ENCODE results near the gene FCRL6.

Gene FCRL6

DNA sequence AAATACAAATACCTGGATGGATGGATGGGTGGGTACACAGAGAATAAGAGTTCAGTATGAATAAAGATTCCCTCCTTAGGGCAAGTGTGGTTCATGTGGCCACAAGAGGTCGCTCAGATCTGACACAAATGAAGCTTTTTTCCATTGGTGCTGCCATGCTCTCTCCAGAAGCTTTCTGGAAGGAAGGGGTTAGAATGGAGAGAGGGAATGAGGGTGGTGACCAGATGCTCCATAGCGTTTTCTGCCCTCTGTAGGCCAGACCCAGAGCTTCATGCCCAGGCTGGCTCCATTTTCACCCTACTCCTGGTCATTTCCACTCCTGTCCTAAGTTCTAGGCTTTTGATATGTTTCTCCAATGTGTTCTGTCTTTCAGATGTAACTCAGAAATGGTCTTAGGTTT lies 3.3 kb upstream of the FCRL6 start:
- no peak overlapping the region for H3K4me3 ChIP-seq (ENCODE audit: low read depth, low read length)

DNA sequence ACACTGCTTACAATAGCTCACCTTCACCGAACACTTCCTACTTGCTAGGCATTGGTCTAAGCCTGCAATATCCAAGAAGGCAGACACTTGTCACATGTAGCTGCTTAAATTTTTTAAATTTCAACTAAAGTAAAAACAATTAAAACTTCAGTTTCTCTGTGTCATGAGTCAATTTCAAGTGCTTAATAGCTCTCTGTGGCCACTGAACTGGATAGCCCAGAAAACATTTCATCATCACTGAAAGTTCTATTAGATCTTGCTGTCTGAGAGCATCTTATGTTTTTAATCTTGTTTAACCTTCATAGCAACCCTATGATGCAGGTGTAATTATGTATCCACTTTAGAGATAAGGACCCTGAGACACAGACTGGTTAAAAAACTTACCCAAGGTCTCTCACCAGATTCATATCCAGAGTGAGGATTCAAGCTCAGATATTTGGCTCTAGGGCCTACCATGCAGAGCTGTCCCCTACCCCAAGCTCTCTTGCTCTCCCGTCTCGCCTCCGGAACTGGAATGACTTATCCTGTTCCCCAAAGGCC lies 2.6 kb upstream of the FCRL6 start:
- no peak overlapping the region for H3K4me3 ChIP-seq (ENCODE audit: low read depth, low read length)

DNA sequence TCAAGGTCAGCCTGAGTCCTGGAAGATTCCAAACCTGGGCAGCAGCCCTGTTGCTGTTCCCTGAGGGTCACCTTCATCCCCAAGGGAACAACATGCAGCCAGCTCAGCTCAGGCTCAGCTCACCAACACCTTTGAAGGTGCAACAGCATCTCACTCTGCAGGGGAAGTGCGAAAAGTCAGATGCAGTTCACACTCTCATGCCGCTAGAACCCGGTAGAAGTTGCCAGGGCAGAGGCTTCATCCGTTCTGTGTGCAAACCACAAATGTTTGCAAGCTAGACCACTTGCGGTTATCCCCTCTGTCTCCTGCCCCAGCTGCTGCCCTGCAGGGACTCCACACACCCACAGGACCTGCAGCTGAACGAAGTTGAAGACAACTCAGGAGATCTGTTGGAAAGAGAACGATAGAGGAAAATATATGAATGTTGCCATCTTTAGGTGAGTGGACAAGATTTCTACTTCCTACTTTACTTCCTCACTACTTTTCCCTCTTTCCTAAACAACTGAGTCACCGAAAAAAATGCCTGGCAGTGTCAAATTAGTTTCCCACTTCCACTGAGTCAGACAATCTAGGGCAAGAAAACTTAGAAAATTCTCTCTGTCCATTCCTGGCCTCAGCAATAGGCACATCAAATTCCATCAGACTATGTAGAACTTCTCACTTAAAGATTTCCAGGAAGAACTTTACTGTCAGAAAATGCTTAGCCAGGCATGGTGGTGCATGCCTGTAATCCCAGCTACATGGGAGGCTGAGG lies 1.8 kb upstream of the FCRL6 start:
- no peak overlapping the region for H3K4me3 ChIP-seq (ENCODE audit: low read depth, low read length)

DNA sequence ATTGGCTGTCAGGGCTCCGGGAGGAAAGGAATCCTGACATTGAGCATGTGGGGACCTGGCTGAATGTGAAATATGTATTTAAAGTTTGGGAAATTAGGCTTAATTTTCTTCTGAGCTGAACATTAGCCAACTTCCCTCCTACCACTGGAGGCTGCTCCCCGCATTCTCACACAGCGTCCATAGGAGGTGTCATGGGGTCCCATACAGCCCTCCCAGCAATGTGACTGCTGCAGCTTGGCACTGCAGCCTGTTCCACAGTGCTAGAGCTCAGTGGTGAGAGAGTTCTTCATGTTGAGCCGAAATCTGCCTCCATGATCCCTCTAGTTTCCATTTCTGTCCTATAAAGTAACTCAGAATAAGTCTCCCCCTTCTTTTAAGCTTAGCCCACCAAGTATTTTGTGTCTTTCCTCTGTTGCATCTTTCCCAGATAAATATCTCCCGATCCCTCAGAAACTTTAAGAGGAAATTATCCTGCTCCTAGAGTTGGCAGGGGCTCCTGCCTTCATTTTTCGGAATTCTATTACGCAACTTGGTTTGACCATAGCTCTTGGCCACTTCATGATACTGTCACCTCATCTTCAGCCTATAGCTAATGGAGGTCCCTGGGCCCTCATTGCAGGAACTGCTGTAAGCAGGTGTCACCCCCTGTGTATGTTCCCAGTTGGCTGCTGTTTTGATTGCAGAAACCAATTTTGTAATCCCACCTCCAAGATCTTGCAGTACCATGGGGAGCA lies 2.0 kb downstream of the FCRL6 start:
- H3K4me3 ChIP-seq (ENCODE audit: low read depth, low read length), result no peak overlapping the region

DNA sequence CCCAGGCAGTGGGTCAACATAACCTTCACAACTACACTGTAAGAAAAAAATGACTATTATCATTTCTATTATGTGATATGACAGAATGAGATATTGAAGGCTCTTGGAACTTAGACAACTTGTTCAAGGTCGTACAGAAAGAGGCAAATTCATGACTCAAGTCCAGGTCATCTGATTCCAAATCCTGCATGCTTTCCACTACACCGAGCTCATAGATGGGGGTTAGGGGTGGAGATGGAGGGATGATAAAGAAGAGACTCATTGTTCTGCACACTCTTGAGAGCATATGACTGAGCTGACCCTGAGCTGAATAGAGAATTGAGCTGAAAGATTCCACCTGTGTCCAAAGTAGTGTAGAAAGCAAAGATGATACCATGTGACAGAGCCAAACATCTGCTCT lies 2.8 kb downstream of the FCRL6 start:
- no peak overlapping the region for H3K4me3 ChIP-seq (ENCODE audit: low read depth, low read length)

DNA sequence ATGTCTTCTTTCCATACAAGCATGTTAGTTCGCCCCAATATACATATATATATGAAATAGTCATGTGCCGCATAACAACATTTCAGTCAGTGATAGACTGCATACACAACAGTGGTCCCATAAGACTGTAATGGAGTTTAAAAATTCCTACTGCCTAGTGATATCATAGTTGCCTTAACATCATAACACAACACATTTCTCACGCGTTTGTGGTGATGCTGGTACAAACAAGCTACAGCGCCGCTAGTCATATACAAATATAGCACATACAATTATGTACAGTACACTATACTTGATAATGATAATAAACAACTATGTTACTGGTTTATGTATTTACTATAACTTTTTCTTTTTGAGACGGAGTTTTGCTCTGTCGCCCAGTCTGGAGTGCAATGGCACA lies 13.8 kb downstream of the FCRL6 start:
- H3K4me3 ChIP-seq (ENCODE audit: low read depth, low read length), result no peak overlapping the region

DNA sequence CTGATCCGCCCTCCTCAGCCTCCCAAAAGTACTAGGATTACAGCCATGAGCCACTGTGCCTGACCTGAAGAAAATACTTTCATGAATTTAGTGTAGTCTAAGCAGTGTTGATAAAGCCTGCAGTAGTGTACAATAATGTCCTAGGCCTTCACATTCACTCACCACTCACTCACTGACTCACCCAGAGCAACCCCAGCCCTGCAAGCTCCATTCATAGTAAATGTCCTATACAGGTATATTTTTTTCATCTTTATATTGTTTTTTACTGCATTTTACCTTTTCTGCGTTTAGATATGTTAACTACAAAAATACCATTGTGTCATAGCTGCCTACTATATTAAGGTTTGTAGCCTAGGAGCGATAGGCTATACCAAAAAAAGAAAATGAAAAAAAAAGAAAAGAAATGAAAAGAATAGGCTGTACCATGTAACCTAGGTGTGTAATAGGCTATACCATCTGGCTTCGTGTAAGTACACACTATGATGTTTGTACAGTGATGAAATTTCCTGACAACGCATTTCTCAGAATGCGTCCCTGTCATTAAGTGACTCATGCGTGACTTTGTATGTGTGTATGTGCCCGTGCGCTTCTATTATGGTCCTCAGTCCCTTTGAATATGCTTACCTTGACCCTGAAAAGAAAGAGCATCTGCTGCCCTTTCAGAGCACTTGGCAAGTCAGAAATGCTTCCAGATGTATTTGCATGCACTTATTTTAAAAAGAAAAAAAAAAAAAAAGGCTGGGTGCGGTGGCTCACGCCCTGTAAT lies 15.3 kb downstream of the FCRL6 start:
- no peak overlapping the region for H3K4me3 ChIP-seq (ENCODE audit: low read depth, low read length)

DNA sequence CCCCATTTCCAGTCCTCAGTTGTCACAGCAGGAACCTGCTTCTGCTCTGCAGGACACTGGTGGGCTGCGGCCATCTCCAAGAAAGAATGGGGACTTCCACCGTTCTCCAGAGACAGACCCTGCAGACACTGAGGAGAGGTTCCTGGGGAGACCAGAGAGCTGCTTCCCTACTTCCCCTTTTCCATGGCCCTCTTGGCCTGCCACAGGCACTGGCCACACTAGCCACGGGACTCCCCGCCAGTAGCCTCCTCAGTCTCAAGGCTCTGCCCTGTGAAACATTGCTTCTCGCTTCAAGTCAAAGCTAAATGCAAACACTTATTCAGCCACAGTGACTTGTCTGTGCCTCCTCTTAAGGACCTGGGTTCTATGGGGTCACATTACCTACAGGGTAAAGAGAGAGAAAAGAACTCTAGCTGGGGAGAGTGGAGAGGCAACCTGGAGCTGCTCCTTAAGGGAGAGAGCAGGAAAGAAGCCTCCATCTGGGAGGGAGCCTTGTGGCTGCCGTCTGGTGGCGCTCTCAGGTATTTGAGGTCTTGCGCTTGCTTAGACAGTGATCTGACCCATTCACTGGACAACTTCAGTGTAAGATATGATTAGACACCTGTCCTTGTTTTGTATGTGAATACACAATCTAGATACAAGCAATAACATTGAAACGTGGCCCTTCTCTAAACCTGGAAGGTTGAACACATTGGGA lies 19.2 kb downstream of the FCRL6 start:
- no peak overlapping the region for H3K4me3 ChIP-seq (ENCODE audit: low read depth, low read length)

DNA sequence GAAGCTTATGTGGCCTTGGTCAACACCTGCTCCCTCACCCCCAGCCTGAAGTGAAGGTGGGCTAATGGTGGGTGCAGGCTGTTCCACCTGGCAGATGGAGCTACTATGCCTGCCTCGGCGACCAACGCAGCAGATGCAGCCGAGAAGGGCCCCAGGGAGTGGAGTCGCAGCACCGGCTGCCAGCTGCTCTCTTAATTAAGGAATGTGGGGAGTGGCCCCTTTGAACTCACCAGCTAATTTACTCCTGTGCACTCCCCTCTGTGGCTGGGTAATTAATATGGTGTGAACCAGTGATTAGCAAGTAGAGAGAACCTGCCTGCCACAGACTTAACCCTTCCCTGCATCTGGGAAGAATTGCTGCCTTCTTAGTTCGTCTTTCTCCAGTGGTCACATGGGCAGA lies 21.2 kb downstream of the FCRL6 start:
- H3K4me3 ChIP-seq (ENCODE audit: low read depth, low read length), result no peak overlapping the region

DNA sequence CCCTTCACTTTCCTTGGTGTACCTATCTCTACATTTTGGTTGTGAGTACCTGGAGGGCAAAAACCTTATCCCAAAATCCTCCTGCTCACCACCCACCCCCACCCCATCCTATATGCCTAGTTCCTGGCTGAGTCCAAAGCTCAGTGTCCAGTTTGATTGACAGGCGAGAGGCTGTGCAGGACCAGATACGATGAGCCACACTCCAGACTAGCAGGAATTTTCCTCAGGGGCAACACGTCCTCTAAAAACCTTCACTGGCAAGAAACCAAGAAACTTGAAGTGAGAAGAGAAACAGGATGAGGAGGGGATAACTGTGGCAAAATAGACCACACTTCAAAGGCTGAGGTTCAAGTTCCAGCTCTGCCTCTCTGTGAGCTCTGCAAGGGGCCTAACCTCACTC lies 23.4 kb downstream of the FCRL6 start:
- H3K4me3 ChIP-seq (ENCODE audit: low read depth, low read length), result no peak overlapping the region

DNA sequence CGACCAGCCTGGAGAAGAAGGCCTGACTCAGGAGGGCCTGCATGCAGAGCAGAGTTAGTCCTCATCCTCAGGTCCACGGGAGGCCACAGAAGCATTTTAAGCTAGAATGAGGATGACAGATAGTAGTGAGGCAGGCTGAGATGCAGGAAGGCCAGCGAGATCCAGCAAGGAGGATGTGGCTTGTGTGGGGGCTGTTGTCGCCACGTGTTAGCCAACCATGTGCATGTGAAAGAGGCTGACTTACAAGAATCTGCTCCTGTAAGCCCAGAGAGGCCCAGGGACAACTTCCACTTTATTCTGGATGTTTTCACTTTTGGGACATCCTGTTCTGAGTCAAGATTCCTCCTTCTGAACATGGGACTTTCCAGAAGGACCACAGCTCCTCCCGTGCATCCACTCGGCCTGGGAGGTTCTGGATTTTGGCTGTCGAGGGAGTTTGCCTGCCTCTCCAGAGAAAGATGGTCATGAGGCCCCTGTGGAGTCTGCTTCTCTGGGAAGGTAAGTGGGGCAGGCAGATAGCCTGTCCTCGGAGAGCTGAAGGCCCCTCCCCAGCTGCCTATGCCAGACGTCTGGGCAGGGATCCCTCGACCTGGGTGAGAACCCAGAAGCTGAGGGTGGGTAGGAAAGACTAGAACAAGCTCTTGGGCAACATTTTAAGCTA lies 24.4 kb downstream of the FCRL6 start, which contains the start of gene SLAMF8:
Gene SLAMF8 (plus strand): TSS at position 433 of the 661 bp plus-strand sequence. CDS start 26 bp downstream, at position 459.
- H3K4me3 ChIP-seq (ENCODE audit: low read depth, low read length), result no peak within 1 kb of the TSS

DNA sequence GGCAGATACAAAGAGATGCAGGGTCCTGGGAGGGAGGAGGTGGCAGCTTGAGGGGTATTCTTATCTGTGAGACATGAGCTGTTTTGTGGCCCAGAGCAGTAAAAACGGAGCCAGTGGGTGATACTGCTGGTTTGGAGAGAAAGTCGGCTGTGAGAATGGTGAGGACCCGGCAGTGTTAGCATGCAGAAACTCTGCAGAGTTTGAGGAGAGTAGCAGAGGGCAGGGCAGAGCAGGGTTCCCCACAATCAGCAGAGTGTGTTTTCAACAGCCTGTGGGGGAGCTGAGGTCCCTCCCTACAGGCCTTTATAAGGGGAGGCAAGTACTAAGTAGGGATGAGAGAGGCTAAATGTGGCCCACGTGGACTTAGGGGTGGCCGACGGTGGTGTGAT lies 24.9 kb downstream of the FCRL6 start:
- no peak overlapping the region for H3K4me3 ChIP-seq (ENCODE audit: low read depth, low read length)

DNA sequence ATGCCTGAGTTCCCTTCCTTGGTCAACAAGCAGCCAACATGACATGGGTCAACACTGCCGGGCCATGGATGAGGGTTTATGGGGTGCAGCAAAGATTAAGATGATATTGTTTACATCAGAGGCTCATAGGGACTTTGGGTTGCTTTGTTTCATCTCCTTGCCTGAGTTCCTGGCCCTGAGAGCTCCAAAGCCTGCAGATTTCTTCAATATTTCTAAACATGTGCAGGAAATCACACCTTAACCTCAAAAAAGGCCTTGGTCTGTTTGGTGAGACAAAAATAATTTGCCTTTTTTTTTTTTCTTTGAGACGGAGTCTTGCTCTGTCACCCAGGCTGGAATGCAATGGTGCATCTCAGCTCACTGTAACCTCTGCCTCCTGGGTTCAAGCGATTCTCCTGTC lies 25.4 kb downstream of the FCRL6 start:
- no peak overlapping the region for H3K4me3 ChIP-seq (ENCODE audit: low read depth, low read length)

DNA sequence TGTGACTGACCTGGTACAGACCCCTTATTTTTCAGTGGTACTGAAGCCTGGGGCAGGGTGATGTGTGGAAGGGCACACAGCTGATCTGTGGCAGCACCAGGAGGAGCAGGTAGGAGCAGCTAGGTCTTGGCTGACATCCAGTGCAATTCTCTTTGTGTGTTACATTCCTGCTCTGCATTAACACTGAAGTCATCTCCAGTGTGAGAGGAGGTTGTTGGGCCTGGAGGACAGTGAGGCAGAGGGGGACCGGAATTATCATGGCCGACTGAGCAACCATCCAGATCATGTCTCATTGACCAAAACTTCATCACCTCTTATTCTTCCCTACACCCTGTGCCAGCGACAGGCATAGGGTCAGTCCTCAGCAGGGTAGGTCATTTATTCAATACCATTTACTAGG lies 26.0 kb downstream of the FCRL6 start:
- H3K4me3 ChIP-seq (ENCODE audit: low read depth, low read length), result no peak overlapping the region

DNA sequence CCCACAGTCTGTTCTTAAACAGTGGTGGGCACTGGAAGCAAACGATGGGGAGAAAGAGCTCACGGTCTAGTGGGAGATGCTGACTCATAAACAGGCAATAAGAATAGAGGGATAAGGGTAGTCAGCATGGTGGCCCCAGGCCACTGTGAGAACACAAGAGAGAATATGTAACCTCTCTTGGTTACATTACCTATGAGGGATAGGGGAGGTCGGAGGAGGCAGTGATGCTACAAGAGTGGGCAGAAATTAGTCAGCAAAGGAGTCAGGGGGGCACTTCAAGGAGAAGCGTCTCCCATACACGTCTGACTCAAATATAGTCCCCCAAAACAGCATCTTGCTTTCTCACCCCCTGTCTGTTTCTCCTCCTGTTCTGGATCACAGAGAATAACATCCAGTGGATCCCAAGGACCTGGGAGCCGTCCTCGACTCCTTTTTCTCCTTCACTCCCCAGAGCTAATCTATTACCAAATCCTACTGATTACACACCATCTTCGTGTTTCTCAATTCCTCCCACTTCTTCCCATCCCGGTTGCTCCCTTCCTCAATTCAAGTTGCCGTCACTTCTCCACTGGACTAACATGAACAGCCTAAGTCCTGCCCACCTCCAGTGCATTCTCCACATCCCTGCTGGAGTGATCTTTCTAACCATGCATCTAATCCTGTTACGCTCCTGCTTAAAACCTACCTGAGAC lies 26.6 kb downstream of the FCRL6 start:
- H3K4me3 ChIP-seq (ENCODE audit: low read depth, low read length), result no peak overlapping the region

DNA sequence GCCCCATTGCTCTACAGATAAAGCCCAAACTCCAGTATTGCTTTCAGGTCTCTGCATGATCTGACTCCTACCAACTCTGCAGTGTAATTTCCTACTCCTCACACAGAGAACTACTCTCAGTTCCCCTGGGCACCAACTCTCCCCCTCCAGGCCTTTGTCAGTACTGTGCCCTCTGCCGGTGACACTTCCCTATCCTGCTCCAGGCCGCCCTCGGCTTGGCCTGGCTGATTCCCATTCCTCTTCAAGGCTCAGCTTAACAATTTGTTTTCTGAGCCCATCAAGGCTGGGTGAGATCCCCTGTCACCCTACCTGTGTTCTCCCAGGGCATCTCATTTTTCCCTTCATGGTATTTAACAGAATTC lies 27.1 kb downstream of the FCRL6 start:
- no peak overlapping the region for H3K4me3 ChIP-seq (ENCODE audit: low read depth, low read length)

DNA sequence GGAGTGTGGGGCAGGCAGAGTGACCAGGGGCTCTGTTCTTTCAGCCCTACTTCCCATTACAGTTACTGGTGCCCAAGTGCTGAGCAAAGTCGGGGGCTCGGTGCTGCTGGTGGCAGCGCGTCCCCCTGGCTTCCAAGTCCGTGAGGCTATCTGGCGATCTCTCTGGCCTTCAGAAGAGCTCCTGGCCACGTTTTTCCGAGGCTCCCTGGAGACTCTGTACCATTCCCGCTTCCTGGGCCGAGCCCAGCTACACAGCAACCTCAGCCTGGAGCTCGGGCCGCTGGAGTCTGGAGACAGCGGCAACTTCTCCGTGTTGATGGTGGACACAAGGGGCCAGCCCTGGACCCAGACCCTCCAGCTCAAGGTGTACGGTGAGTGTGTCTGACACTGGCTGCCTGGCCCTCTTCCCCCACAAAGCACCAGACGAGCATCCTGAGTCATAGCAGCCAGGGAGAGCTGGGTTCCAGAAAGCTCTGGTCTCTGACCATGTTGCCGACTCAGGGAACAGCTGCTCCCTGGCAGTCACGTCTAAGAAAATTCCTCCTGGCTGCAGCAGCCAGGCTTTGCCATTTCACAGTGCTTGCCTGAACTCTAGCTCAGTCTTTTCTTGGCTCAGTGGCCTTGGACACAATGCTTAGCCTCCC lies 27.8 kb downstream of the FCRL6 start:
- H3K4me3 ChIP-seq (ENCODE audit: low read depth, low read length), result no peak overlapping the region

DNA sequence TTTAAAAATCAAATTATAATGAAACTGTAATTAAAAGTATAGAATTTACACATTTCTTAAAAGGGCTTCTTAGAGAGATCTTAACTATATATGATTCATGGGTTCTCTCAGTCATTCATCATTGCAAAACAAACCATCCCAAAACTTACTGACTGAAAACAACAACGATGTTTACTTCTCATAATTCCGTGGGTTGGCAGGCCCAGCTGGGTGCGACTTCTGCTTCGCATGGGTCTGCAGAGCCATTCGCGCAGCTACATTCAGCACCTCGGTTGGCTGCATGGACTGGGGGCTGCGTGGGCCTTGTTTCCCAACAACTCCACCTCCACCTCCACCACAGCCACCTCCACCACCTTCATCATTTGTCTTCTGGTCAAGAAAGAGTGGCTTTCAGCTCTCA lies 28.6 kb downstream of the FCRL6 start:
- H3K4me3 ChIP-seq (ENCODE audit: low read depth, low read length), result no peak overlapping the region

DNA sequence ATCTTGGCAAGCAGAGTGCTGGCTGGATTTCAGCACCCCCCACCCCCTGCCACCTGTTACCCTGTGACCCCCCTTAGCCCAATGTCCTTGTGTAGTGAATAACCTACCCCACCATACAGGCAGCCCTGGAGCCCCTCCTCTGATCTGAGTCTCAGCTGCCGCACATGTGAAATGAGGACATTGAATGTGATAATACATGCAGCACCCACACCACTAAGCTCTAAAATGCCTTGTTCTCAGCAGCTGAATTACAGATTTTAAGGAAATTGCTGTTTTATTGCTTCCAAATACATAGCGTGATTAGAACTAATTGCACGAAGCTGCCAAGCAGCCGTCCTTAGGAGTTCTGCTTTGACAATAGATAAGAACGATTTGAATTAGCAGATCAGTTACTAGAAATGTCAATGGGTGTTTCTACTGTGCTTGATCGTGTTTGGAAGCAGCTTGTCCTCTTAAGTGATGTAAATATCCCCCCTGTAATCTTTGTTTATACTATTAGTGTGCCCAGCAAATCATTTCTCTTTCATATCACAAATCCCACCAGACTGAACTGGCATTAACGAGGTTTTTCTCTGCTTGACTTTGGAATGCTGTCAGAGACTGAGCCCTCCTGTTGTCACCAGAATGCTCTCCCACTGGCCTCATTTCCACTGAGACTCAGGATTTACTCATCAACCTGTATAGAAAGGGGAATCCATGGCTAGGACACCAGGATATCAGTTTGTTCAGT lies 29.4 kb downstream of the FCRL6 start:
- H3K4me3 ChIP-seq (ENCODE audit: low read depth, low read length), result no peak overlapping the region

Measured in iPS-11a (cell line).